GM12875 (cell line): Measurements from ENCODE around the gene PRG2.

Experiments used
- H3K4me3 ChIP-seq: one replicate; pipeline ENCODE4 v1.5.1; 2011; ENCODE audit warnings: low read depth, low read length, control low read depth
- CTCF ChIP-seq: IDR thresholded peaks from 2 replicates; pipeline ENCODE4 v1.5.1; 2011; ENCODE audit warnings: low read depth, mild to moderate bottlenecking, control low read depth, inconsistent platforms, low read length, moderate library complexity, borderline replicate concordance; ENCODE audit not compliant: insufficient read depth

The PRG2 gene

GRCh38 chr11:57394203-57394965 is 3.9 kb upstream of the PRG2 start:
- no peak overlapping the region for H3K4me3 ChIP-seq
- no peak for TF ChIP-seq CTCF

- TF ChIP-seq CTCF, result no peak
- H3K4me3 ChIP-seq, result no peak overlapping the region
These were observed 2.3 kb upstream of the PRG2 start for GRCh38 chr11:57392763-57393105.

GRCh38 chr11:57392066-57392762 is 1.8 kb upstream of the PRG2 start:
- TF ChIP-seq CTCF, result no peak
- H3K4me3 ChIP-seq, result no peak overlapping the region

- no peak overlapping the region for H3K4me3 ChIP-seq
- no peak for TF ChIP-seq CTCF
These were observed 1.1 kb upstream of the PRG2 start for GRCh38 chr11:57391539-57391938.

GRCh38 chr11:57391111-57391510 is 661 bp upstream of the PRG2 start:
- no peak for TF ChIP-seq CTCF

GRCh38 chr11:57387289-57388030 is 3.0 kb downstream of the PRG2 start:
- no peak for TF ChIP-seq CTCF
- no peak overlapping the region for H3K4me3 ChIP-seq

More at GRCh38 chr11:57391111-57391510, 661 bp upstream of the PRG2 start:
- H3K4me3 ChIP-seq, result no peak overlapping the region
